ENCODE measurements around the gene OTOS. TPM values are rescaled to one million over a fixed set of nuclear protein-coding genes. Genes with fewer than 3 reads are reported as not detected.

OTOS gene
- total RNA-seq, 1 experiment from 2014 or later = not detected

DNA sequence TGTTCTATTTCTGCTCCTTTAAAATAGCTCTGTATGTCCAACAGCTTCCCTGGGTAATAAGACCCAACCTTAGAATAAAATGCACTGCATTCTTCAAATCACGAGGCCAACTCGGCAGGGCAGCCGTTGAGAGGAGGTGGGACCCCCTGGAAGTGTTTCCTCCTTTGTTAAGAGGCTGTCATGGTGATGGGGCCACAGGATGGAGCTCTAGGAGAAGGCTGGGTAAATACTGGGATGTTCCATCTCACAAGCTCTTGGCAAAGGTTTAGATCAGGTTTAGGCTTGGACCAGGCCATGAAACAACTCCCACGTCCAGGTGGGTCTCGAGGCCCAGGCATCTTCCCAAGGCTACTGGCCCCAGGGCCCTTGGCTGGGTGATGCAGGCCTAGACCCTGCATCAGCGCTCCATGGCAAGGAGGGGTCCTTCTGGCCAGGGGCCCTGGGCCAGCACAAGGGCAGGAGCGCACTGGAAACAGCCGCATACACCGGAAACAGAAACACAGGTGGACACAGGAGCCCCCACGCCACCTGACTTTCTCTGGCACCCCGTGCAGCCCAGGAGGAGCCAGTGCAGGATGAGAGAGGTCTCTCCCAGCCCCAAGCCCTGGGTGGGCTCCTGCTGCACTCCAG, 38.8 kb upstream of the OTOS start:
- ChIA-PET POLR2A (no interaction called here), CTCF (no interaction called here)
- no peaks in the 10 kb centered on the region for H3K9me3 ChIP-seq (ENCODE audit: control insufficient read depth, insufficient read depth, low read depth, low read length)
- H3K4me3 ChIP-seq (ENCODE audit: low read depth in 2 of 2, low read length in 2 of 2) = no peak overlapping the region
- H3K27me3 ChIP-seq (ENCODE audit: control insufficient read depth, insufficient read depth, low read length) = peaks cover 30% of the 10 kb centered on the region
- BruUV-seq (replicated peaks) = no TSS peak
- intact Hi-C loops (cut with micrococcal nuclease; ENCODE audit: unreplicated experiment) = no loop called here
- no peaks in the 10 kb centered on the region for H3K36me3 ChIP-seq (ENCODE audit: control insufficient read depth, insufficient read depth, low read length)
- no peak for DNase-seq (ENCODE audit: low read depth, low spot score)
- H3K27ac ChIP-seq (ENCODE audit: low read length) = no peak overlapping the region
- ATAC-seq = no peak
- H3K4me1 ChIP-seq (ENCODE audit: control insufficient read depth, insufficient read depth, low read length) = no peaks in the 10 kb centered on the region
- in situ Hi-C loops (cut with HindIII; ENCODE audit: low pct_unique_long_range_greater_than_20kb, low sequenced_read_pairs) = no loop called here
- TF ChIP-seq CTCF (IDR thresholded peaks at IDR 0.05) = no peak
- no peak for TF ChIP-seq POLR2AphosphoS5 (IDR thresholded peaks at IDR 0.05; ENCODE audit: low read depth, low read length)
- TF ChIP-seq TCF7L2 (IDR thresholded peaks at IDR 0.05; ENCODE audit: low read depth, low read length) = no peak
- no peak for TF ChIP-seq REST (IDR thresholded peaks at IDR 0.05; ENCODE audit: insufficient read depth in 1 of 2, low read depth in 2 of 2, low read length in 1 of 2)
- no peak for TF ChIP-seq SIN3A (IDR thresholded peaks at IDR 0.05; ENCODE audit: borderline replicate concordance, insufficient read depth, low read depth, low read length)

DNA sequence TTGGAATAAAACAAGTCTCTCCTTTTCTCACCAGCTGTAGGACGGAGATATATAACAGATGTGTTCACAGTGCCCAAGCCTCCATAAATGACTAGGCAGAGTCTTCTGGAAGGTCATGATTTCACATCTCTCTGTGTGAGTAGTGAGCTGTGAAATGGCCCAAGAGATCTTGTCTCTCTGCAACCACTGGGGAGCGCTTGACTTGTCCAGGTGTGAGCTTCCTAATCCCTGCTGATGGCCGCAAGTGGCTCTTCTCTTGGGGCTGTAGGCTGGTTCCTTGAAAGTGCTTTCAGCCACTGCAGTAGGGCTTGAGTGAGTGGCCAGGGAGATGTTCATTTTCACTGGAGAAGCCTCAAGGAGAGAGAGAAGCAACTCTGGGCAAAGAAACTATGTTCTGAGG, 38.1 kb upstream of the OTOS start:
- Histone ChIP-seq H3K9me3 (ENCODE audit: control insufficient read depth, insufficient read depth, low read depth, low read length) (no peaks in the 10 kb centered on the region), H3K4me3 (ENCODE audit: low read depth in 2 of 2, low read length in 2 of 2) (no peak overlapping the region), H3K4me1 (ENCODE audit: control insufficient read depth, insufficient read depth, low read length) (no peaks in the 10 kb centered on the region), H3K27ac (ENCODE audit: low read length) (no peak overlapping the region), H3K36me3 (ENCODE audit: control insufficient read depth, insufficient read depth, low read length) (no peaks in the 10 kb centered on the region), H3K27me3 (ENCODE audit: control insufficient read depth, insufficient read depth, low read length) (peaks cover 30% of the 10 kb centered on the region)
- ATAC-seq (no peak), DNase-seq (ENCODE audit: low read depth, low spot score) (no peak)
- ChIA-PET CTCF (interaction anchor here (0.7 kb wide), 1 partner anchor 19 kb away, joined by 7 read pairs; no protein-coding TSS in a partner anchor), POLR2A (no interaction called here)
- BruUV-seq (replicated peaks) = no TSS peak
- intact Hi-C loops (cut with micrococcal nuclease; ENCODE audit: unreplicated experiment) = no loop called here
- TF ChIP-seq POLR2AphosphoS5 (IDR thresholded peaks at IDR 0.05; ENCODE audit: low read depth, low read length) = no peak
- TF ChIP-seq REST (IDR thresholded peaks at IDR 0.05; ENCODE audit: insufficient read depth in 1 of 2, low read depth in 2 of 2, low read length in 1 of 2) = no peak
- TF ChIP-seq TCF7L2 (IDR thresholded peaks at IDR 0.05; ENCODE audit: low read depth, low read length) = no peak
- TF ChIP-seq SIN3A (IDR thresholded peaks at IDR 0.05; ENCODE audit: borderline replicate concordance, insufficient read depth, low read depth, low read length) = no peak
- TF ChIP-seq CTCF (IDR thresholded peaks at IDR 0.05) = no peak
- in situ Hi-C loops (cut with HindIII; ENCODE audit: low pct_unique_long_range_greater_than_20kb, low sequenced_read_pairs) = no loop called here
